Liver (tissue), 9 donors: ENCODE measurements around the gene PIEZO1. TPM values are rescaled to one million over a fixed set of nuclear protein-coding genes. Genes with fewer than 3 reads are reported as not detected.

Experiments used
- DNase-seq: peaks from one replicate; pipeline ENCODE4 v3.0.0-alpha.2; 2017; ENCODE audit warnings: low spot score
- H3K27ac ChIP-seq, 2 donors: one replicate each; pipeline ENCODE4 v1.7.0; 2013; ENCODE audit warnings: inconsistent platforms in 2 of 2, low read length in 2 of 2, control low read depth in 1 of 2, low read depth in 1 of 2, mild to moderate bottlenecking in 1 of 2
- H3K27me3 ChIP-seq, 4 donors: one replicate each; pipeline versions ENCODE4 v1.6.1 to v1.7.0; 2013; ENCODE audit warnings: low read length in 3 of 4, inconsistent platforms in 1 of 4, mild to moderate bottlenecking in 1 of 4, moderate library complexity in 1 of 4; ENCODE audit not compliant: control insufficient read depth in 4 of 4, insufficient read depth in 4 of 4
- H3K36me3 ChIP-seq, 4 donors: one replicate each; pipeline versions ENCODE4 v1.6.1 to v1.7.0; 2013; ENCODE audit warnings: low read length in 3 of 4, mild to moderate bottlenecking in 3 of 4, low read depth in 1 of 4, moderate library complexity in 1 of 4; ENCODE audit not compliant: control insufficient read depth in 4 of 4, insufficient read depth in 3 of 4
- H3K4me1 ChIP-seq, 4 donors: one replicate each; pipeline versions ENCODE4 v1.6.1 to v1.7.0; 2013; ENCODE audit warnings: low read length in 3 of 4, mild to moderate bottlenecking in 3 of 4, moderate library complexity in 1 of 4; ENCODE audit not compliant: control insufficient read depth in 4 of 4, insufficient read depth in 4 of 4
- H3K4me3 ChIP-seq, 3 donors: one replicate each; pipeline versions ENCODE4 v1.6.1 to v1.7.0; 2013; ENCODE audit warnings: low read length in 3 of 3, control low read depth in 1 of 3, low read depth in 1 of 3, mild to moderate bottlenecking in 1 of 3
- H3K9ac ChIP-seq, 2 donors: one replicate each; pipeline ENCODE4 v1.7.0; 2013; ENCODE audit warnings: low read length in 2 of 2, mild to moderate bottlenecking in 2 of 2, moderate library complexity in 2 of 2, control low read depth in 1 of 2, low read depth in 1 of 2
- H3K9me3 ChIP-seq, 4 donors: one replicate each; pipeline versions ENCODE4 v1.6.1 to v1.7.0; 2013; ENCODE audit warnings: low read length in 3 of 4; ENCODE audit not compliant: control insufficient read depth in 4 of 4
- ATF3 ChIP-seq: IDR thresholded peaks from 2 replicates; pipeline ENCODE4 v1.6.1; 2016; ENCODE audit warnings: antibody characterized with exemption
- CTCF ChIP-seq: fragments of 150-350 bp; IDR thresholded peaks from 2 replicates; pipeline ENCODE4 v1.5.1; 2017; ENCODE audit warnings: improper control_type of control experiment, low read depth, low read length; ENCODE audit not compliant: missing input control
- EGR1 ChIP-seq, 2 donors: IDR thresholded peaks; 2 replicates each; pipeline ENCODE4 v1.6.1; 2016 to 2018; ENCODE audit warnings: antibody characterized with exemption in 2 of 2, low read depth in 2 of 2
- FOXA1 ChIP-seq: IDR thresholded peaks from 2 replicates; pipeline ENCODE4 v1.6.1; 2016; ENCODE audit warnings: antibody characterized with exemption
- GABPA ChIP-seq, 2 donors: IDR thresholded peaks in 1 of 2; conservative IDR thresholded peaks in 1 of 2; 2 replicates each; pipeline ENCODE4 v1.6.1; 2016; ENCODE audit warnings: antibody characterized with exemption in 2 of 2, mild to moderate bottlenecking in 1 of 2, moderate library complexity in 1 of 2
- HNF4A ChIP-seq, 2 donors: conservative IDR thresholded peaks; 2 replicates each; pipeline ENCODE4 v1.6.1; 2016; ENCODE audit warnings: antibody characterized with exemption in 2 of 2, mild to moderate bottlenecking in 2 of 2
- HNF4G ChIP-seq: IDR thresholded peaks from 2 replicates; pipeline ENCODE4 v1.6.1; 2016; ENCODE audit warnings: antibody characterized with exemption
- JUND ChIP-seq, 2 donors: IDR thresholded peaks; 2 replicates each; pipeline ENCODE4 v1.6.1; 2016; ENCODE audit warnings: antibody characterized with exemption in 2 of 2
- NR2F2 ChIP-seq: IDR thresholded peaks from 2 replicates; pipeline ENCODE4 v1.6.1; 2016; ENCODE audit warnings: antibody characterized with exemption
- RAD21 ChIP-seq, 2 donors: IDR thresholded peaks; 2 replicates each; pipeline ENCODE4 v1.6.1; 2016; ENCODE audit warnings: antibody characterized with exemption in 2 of 2, mild to moderate bottlenecking in 2 of 2
- RXRA ChIP-seq, 2 donors: IDR thresholded peaks; 2 replicates each; pipeline ENCODE4 v1.6.1; 2017 to 2018; ENCODE audit warnings: antibody characterized with exemption in 2 of 2, mild to moderate bottlenecking in 1 of 2
- SP1 ChIP-seq: IDR thresholded peaks from 2 replicates; pipeline ENCODE4 v1.6.1; 2018; ENCODE audit warnings: antibody characterized with exemption, mild to moderate bottlenecking
- TAF1 ChIP-seq: conservative IDR thresholded peaks from 2 replicates; pipeline ENCODE4 v1.6.1; 2016; ENCODE audit warnings: antibody characterized with exemption, mild to moderate bottlenecking
- YY1 ChIP-seq: IDR thresholded peaks from 2 replicates; pipeline ENCODE4 v1.6.1; 2016; ENCODE audit warnings: antibody characterized with exemption, mild to moderate bottlenecking
- WGBS: extraction: QIAGEN DNeasy Blood & Tissue Kit; methylation state at CpG from one replicate; pipeline ENCODE4 v1.1.7; 2013; 5-methylcytosine and 5-hydroxymethylcytosine counted together
- polyA plus RNA-seq, 2 donors: library from polyadenylated mRNA; stranded (reverse) in 1 of 2; unstranded in 1 of 2; fragments of 200-250 nt in 1 of 2; fragments of >200 nt in 1 of 2; fragmentation: Nextera tagmentation in 1 of 2; extraction: Ambion mirVana in 1 of 2; gene quantifications; one replicate each; pipeline versions ENCODE4 v1.2.1 to v1.2.3, GENCODE V29; 2013 to 2015
- total RNA-seq, 2 donors: library from RNA; depleted of rRNA; stranded (reverse); fragments of >200 nt; gene quantifications; one replicate each; pipeline ENCODE4 v1.2.3, GENCODE V29; 2014
- TF ChIP-seq, protein P1 (sequence below): IDR thresholded peaks from 2 replicates; pipeline ENCODE4 v1.6.1; 2016; ENCODE audit warnings: antibody characterized with exemption, mild to moderate bottlenecking
- TF ChIP-seq, protein P2 (sequence below): IDR thresholded peaks from 2 replicates; pipeline ENCODE4 v1.6.1; 2016; ENCODE audit warnings: antibody characterized with exemption
- TF ChIP-seq, protein P3 (sequence below): IDR thresholded peaks from 2 replicates; pipeline ENCODE4 v1.6.1; 2016; ENCODE audit warnings: antibody characterized with exemption
- donor health status: healthy.
- donor health status: healthy.
- donor health status: healthy.
- donor health status: healthy.
- donor health status: healthy.

PIEZO1 gene
- total and polyA plus RNA-seq, 4 donors = 15.3 to 74.7 (median 59.2) TPM

DNA sequence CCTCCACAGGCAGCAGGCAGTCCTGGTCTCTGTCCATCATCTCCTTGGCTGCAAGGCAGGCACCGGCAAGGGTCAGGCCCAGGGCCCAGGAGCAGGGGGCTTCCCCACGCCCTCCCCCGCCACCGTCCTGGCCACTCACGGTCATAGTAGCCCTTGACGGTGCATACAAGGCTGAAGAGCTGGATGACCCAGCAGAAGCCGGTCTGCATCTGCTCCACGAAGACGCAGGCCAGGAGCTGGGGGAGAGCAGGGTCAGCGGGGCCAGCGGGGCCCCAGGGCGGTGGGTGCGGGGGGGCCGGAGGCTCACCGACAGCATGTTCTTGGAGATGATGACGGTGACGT lies 58.6 kb downstream of the PIEZO1 start:
- no peaks in the 10 kb centered on the region for H3K4me1 ChIP-seq
- WGBS = 90% methylated on average over 17 of the region's 17 CpGs
- no peak overlapping the region for H3K9ac ChIP-seq
- no peak for DNase-seq
- H3K27ac ChIP-seq = no peak overlapping the region
- no peaks in the 10 kb centered on the region for H3K9me3 ChIP-seq
- H3K4me3 ChIP-seq = no peak overlapping the region
- TF ChIP-seq GABPA (IDR thresholded peaks at IDR 0.05 in 1 of 2, conservative IDR thresholded peaks at IDR 0.05 in 1 of 2) = no peak
- TF ChIP-seq FOXA1 = no peak
- TF ChIP-seq SP1 = no peak
- TF ChIP-seq RAD21 (IDR thresholded peaks at IDR 0.05) = no peak
- no peak for TF ChIP-seq HNF4G
- TF ChIP-seq, protein P1, sequence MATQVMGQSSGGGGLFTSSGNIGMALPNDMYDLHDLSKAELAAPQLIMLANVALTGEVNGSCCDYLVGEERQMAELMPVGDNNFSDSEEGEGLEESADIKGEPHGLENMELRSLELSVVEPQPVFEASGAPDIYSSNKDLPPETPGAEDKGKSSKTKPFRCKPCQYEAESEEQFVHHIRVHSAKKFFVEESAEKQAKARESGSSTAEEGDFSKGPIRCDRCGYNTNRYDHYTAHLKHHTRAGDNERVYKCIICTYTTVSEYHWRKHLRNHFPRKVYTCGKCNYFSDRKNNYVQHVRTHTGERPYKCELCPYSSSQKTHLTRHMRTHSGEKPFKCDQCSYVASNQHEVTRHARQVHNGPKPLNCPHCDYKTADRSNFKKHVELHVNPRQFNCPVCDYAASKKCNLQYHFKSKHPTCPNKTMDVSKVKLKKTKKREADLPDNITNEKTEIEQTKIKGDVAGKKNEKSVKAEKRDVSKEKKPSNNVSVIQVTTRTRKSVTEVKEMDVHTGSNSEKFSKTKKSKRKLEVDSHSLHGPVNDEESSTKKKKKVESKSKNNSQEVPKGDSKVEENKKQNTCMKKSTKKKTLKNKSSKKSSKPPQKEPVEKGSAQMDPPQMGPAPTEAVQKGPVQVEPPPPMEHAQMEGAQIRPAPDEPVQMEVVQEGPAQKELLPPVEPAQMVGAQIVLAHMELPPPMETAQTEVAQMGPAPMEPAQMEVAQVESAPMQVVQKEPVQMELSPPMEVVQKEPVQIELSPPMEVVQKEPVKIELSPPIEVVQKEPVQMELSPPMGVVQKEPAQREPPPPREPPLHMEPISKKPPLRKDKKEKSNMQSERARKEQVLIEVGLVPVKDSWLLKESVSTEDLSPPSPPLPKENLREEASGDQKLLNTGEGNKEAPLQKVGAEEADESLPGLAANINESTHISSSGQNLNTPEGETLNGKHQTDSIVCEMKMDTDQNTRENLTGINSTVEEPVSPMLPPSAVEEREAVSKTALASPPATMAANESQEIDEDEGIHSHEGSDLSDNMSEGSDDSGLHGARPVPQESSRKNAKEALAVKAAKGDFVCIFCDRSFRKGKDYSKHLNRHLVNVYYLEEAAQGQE = no peak
- no peak for TF ChIP-seq JUND (IDR thresholded peaks at IDR 0.05)
- TF ChIP-seq CTCF = no peak
- no peak for TF ChIP-seq HNF4A (conservative IDR thresholded peaks at IDR 0.05)
- TF ChIP-seq TAF1 = no peak
- TF ChIP-seq, protein P2, sequence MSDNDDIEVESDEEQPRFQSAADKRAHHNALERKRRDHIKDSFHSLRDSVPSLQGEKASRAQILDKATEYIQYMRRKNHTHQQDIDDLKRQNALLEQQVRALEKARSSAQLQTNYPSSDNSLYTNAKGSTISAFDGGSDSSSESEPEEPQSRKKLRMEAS = no peak
- no peak for TF ChIP-seq RXRA (IDR thresholded peaks at IDR 0.05)
- TF ChIP-seq NR2F2 = no peak
- no peak for TF ChIP-seq YY1
- TF ChIP-seq, protein P3, sequence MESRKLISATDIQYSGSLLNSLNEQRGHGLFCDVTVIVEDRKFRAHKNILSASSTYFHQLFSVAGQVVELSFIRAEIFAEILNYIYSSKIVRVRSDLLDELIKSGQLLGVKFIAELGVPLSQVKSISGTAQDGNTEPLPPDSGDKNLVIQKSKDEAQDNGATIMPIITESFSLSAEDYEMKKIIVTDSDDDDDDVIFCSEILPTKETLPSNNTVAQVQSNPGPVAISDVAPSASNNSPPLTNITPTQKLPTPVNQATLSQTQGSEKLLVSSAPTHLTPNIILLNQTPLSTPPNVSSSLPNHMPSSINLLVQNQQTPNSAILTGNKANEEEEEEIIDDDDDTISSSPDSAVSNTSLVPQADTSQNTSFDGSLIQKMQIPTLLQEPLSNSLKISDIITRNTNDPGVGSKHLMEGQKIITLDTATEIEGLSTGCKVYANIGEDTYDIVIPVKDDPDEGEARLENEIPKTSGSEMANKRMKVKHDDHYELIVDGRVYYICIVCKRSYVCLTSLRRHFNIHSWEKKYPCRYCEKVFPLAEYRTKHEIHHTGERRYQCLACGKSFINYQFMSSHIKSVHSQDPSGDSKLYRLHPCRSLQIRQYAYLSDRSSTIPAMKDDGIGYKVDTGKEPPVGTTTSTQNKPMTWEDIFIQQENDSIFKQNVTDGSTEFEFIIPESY = no peak
- no peak for TF ChIP-seq ATF3
- TF ChIP-seq EGR1 (IDR thresholded peaks at IDR 0.05; ENCODE audit: low read depth in 2 of 2) = no peak
- H3K27me3 ChIP-seq = no peaks in the 10 kb centered on the region
- H3K36me3 ChIP-seq = peaks cover 5 to 65% (median 32%) of the 10 kb centered on the region in 4 donors
